ENCODE data around the gene PIAS4. TPM values are rescaled to one million over a fixed set of nuclear protein-coding genes. Genes with fewer than 3 reads are reported as not detected.

Gene PIAS4
- total and polyA plus RNA-seq, 2 donors (not counting 3 experiments of a cell fraction or from before 2014, with no cell fraction given) = 26.2 to 46.2 TPM

DNA sequence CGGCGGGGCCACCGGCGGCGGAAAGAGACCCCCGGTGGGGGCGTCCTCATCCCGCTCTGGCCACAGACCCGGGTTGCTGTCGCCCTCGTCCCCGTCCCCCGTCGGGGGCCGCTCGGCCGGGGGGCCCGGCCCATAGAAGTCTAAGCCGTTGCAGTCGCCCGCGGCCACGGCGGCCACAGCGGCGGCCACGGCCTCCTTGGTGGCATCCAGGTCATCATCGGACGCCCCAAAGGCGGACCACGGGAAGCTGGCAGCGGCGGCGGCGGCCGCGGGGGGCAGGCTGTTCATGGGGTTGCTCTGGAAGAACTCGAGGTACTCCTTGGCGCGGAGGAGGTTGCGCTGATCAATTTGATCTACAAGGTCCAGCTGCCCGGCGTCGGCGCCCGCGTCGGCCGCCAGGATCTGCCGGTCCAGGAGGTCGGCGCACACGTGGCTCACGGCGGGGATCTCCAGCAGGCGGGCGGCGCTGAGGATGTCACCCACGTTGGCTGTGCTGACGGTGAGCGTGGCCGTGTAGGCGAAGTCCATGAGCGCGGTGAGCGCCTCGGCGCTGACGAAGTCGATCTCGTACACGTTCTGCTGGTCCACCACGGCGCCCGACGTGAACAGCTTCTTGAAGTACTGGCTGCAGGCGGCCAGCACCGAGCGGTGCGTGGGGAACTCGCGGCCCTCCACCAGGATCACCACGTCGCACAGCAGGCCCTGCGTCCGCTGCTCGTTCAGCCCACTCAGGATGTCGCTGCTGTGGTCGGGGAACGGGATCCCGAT, 47.1 kb downstream of the PIAS4 start:
- Histone ChIP-seq H3K4me1 (ENCODE audit: control insufficient read depth, extremely low read depth, insufficient read depth, low read length) (peaks cover 15% of the 10 kb centered on the region), H2AFZ (ENCODE audit: low read depth, low read length) (no peak overlapping the region), H3K27ac (ENCODE audit: insufficient read depth, low read depth, low read length) (no peak overlapping the region), H3K9me3 (replicated peaks; ENCODE audit: control insufficient read depth, insufficient read depth, low read length) (no peaks in the 10 kb centered on the region), H3K36me3 (ENCODE audit: control insufficient read depth in 2 of 2, extremely low read depth in 1 of 2, insufficient read depth in 2 of 2, low read length in 2 of 2) (peaks cover 2 to 26% of the 10 kb centered on the region in 2 experiments), H3K4me2 (ENCODE audit: insufficient read depth, low read length) (no peak overlapping the region), H3K4me3 (replicated peaks in 1 of 3; ENCODE audit: insufficient read depth in 1 of 3, low read depth in 1 of 3, low read length in 3 of 3) (no peak overlapping the region), H3K79me2 (ENCODE audit: control insufficient read depth, insufficient read depth, low read length) (peaks cover 90% of the 10 kb centered on the region), H4K20me1 (replicated peaks; ENCODE audit: control insufficient read depth, extremely low read depth, insufficient read depth, low read length) (no peaks in the 10 kb centered on the region), H3K9ac (replicated peaks; ENCODE audit: extremely low read depth, insufficient read depth, low read length) (no peak overlapping the region), H3K27me3 (ENCODE audit: control insufficient read depth in 2 of 2, insufficient read depth in 2 of 2, low read length in 2 of 2) (no peaks in the 10 kb centered on the region), H3K9me1 (replicated peaks; ENCODE audit: control insufficient read depth, extremely low read depth, insufficient read depth, low read length) (no peaks in the 10 kb centered on the region)
- intact Hi-C loops (cut with micrococcal nuclease) (no loop called here), dilution Hi-C loops (cut with MboI; ENCODE audit: extremely low pct_ligation_motif_present, low sequenced_read_pairs) (no loop called here)
- FAIRE-seq (no peak), DNase-seq (ENCODE audit: low read depth, low spot score) (no peak)
- ChIA-PET POLR2A (no interaction called here), CTCF (interaction anchor here (0.6 kb wide), 1 partner anchor 98 kb away, joined by 3 read pairs; no protein-coding TSS in a partner anchor)
- BruUV-seq (replicated peaks) = no TSS peak
- TF ChIP-seq MYC (IDR thresholded peaks at IDR 0.05; ENCODE audit: low read depth, low read length) (no peak), FOS (IDR thresholded peaks at IDR 0.05; ENCODE audit: borderline replicate concordance, insufficient read depth, low read length) (no peak), CTCF (IDR thresholded peaks at IDR 0.05; ENCODE audit: extremely low read depth in 1 of 2, insufficient read depth in 1 of 2, low read depth in 1 of 2, low read length in 2 of 2) (no peak), GATA2 (IDR thresholded peaks at IDR 0.05; ENCODE audit: insufficient read depth, insufficient read length, low read depth, low read length) (no peak), EZH2 (IDR thresholded peaks at IDR 0.05; ENCODE audit: borderline replicate concordance, low read depth, low read length, severe bottlenecking) (no peak)
